ENCODE results near the gene HOXB7. TPM values are rescaled to one million over a fixed set of nuclear protein-coding genes. Genes with fewer than 3 reads are reported as not detected.

Gene HOXB7
- total and polyA plus RNA-seq, 2 experiments from 2014 or later = not detected

DNA sequence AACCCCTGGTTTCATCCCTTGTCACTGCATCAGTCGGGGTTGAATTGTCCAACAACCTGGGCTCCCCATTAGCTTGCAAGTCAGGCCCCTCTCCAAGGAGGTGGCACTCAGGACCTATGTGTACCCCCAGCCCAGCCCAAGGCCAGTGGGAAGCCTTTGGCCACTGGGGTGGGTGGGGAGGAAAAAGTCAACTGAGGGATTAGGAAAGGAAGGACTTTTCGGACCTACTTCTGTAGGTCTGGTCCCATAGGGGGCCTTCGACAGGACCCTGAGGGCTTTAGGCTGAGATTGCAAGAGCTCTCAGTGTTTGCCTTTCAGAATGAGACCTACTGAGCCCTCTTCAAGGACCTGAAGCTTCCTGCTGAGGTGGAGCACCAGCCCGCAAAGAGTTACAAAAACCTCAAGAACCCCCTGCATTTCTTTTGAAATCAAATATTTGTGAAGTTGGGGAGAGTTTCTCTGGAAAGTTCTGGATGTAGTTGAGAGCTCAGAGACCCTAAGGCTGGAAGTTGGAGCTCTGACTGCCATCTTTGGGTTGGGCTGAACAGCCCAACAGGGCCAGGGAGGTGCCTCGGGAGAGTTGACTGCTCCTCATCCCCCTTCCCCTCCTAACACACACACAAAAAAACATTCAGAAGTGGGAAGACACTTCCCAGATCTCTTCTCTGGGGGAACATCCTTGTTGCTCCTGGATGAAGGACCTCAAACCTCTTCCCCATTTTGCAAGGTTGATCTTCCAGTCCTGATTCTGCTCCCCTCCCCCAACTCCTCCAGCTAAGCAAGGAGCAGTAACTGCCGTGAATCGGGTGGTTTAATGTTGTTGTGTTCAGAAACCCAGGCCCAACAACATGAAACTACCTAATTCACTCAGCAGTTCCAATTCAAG is 21.1 kb upstream of the HOXB7 start:
- no peak overlapping the region for H3K27ac Mint-ChIP-seq
- H3K4me3 Mint-ChIP-seq = no peak overlapping the region
- no peak overlapping the region for H2AFZ ChIP-seq
- H3K9me2 ChIP-seq (ENCODE audit: insufficient read depth) = no peaks in the 10 kb centered on the region
- H3K4me1 Mint-ChIP-seq = peaks cover 11% of the 10 kb centered on the region
- ATAC-seq (peak; percentile 7; the same call in 2 of the 3 replicates), DNase-seq (ENCODE audit: low spot score) (peak; percentile 19)
- TF ChIP-seq EZH2 (IDR thresholded peaks at IDR 0.05; ENCODE audit: low read depth, unreplicated experiment) (peak; percentile 92), NANOG (IDR thresholded peaks at IDR 0.05; ENCODE audit: borderline replicate concordance) (no peak)
- peaks cover 32% of the 10 kb centered on the region for H3K4me1 ChIP-seq (ENCODE audit: insufficient read depth)
- peaks cover 3% of the 10 kb centered on the region; the same call in 2 of the 3 replicates for H3K9me3 Mint-ChIP-seq
- peaks cover 77% of the 10 kb centered on the region for H4K20me1 ChIP-seq (replicated peaks; ENCODE audit: insufficient read depth)
- H3K36me3 ChIP-seq (ENCODE audit: insufficient read depth) = no peaks in the 10 kb centered on the region
- H3K27ac ChIP-seq (ENCODE audit: low read depth) = no peak overlapping the region
- H3K4me2 ChIP-seq = 0 out of 2 replicates have a peak overlapping the region, but pooled peaks have one; percentile 26
- peaks cover 100% of the 10 kb centered on the region for H3K27me3 ChIP-seq (ENCODE audit: insufficient read depth)
- H3K27me3 Mint-ChIP-seq (ENCODE audit: insufficient read depth, low read depth, poor library complexity) = peaks cover 100% of the 10 kb centered on the region
- no peaks in the 10 kb centered on the region for H3K36me3 Mint-ChIP-seq (ENCODE audit: low read depth)
- H3F3A ChIP-seq (replicated peaks; ENCODE audit: low read depth) = peaks cover 48% of the 10 kb centered on the region
- no peak overlapping the region for H3K4me3 ChIP-seq
- no peaks in the 10 kb centered on the region for H3K79me2 ChIP-seq (replicated peaks; ENCODE audit: insufficient read depth)

DNA sequence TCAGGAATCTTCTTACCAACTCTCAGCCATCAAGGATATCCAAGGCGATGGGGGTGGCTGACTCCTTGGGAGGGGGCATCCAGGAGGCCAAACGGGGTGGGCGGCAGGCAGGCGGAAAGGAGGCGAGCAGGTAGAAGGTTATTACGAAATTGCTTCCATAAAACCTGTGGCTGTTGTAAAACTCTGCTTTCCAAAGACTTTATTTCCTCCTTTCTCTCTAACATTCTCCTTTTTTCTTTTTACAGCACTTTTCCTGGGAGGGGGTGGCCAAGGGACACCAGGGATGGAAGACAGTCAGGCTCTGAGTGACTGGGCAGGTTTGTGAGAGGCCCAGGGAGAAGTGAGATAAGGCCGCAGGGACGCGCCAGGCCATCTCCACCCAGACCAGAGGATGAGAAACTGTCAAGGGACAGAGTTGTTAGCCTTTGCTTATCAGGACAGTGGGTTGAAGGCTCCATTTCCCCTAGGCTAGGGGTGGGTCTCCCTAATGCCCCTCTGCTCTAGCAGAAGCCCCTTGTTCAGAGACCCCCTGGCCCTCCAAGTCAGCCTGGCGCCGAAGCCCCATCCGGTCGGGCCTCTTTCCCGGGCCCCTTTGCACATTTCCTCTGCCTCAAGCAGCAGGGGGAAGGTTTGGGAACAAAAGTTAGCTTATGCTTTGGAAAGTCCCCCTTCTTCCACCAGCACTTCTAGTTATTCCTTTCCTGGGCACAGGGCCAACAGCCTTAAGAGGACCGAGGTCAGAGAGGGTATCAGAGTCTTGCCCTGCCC is 20.3 kb upstream of the HOXB7 start:
- Histone ChIP-seq H3K4me1 (ENCODE audit: insufficient read depth) (peaks cover 34% of the 10 kb centered on the region), H3K27me3 (ENCODE audit: insufficient read depth) (peaks cover 100% of the 10 kb centered on the region), H3K4me2 (no peak overlapping the region), H3K9me2 (ENCODE audit: insufficient read depth) (no peaks in the 10 kb centered on the region), H3K4me3 (no peak overlapping the region), H2AFZ (no peak overlapping the region), H4K20me1 (replicated peaks; ENCODE audit: insufficient read depth) (peaks cover 75% of the 10 kb centered on the region), H3K27ac (ENCODE audit: low read depth) (no peak overlapping the region), H3K36me3 (ENCODE audit: insufficient read depth) (no peaks in the 10 kb centered on the region), H3K79me2 (replicated peaks; ENCODE audit: insufficient read depth) (no peaks in the 10 kb centered on the region), H3F3A (replicated peaks; ENCODE audit: low read depth) (peaks cover 46% of the 10 kb centered on the region)
- ATAC-seq (no peak), DNase-seq (ENCODE audit: low spot score) (peak; percentile 7)
- Mint-ChIP-seq H3K36me3 (ENCODE audit: low read depth) (no peaks in the 10 kb centered on the region), H3K4me3 (no peak overlapping the region), H3K4me1 (peaks cover 13% of the 10 kb centered on the region), H3K9me3 (no peaks in the 10 kb centered on the region; the same call in 2 of the 3 replicates), H3K27ac (no peak overlapping the region), H3K27me3 (ENCODE audit: insufficient read depth, low read depth, poor library complexity) (peaks cover 100% of the 10 kb centered on the region)
- TF ChIP-seq EZH2 (IDR thresholded peaks at IDR 0.05; ENCODE audit: low read depth, unreplicated experiment) (peak; percentile 78), JUNB (IDR thresholded peaks at IDR 0.05; ENCODE audit: unreplicated experiment) (no peak)

DNA sequence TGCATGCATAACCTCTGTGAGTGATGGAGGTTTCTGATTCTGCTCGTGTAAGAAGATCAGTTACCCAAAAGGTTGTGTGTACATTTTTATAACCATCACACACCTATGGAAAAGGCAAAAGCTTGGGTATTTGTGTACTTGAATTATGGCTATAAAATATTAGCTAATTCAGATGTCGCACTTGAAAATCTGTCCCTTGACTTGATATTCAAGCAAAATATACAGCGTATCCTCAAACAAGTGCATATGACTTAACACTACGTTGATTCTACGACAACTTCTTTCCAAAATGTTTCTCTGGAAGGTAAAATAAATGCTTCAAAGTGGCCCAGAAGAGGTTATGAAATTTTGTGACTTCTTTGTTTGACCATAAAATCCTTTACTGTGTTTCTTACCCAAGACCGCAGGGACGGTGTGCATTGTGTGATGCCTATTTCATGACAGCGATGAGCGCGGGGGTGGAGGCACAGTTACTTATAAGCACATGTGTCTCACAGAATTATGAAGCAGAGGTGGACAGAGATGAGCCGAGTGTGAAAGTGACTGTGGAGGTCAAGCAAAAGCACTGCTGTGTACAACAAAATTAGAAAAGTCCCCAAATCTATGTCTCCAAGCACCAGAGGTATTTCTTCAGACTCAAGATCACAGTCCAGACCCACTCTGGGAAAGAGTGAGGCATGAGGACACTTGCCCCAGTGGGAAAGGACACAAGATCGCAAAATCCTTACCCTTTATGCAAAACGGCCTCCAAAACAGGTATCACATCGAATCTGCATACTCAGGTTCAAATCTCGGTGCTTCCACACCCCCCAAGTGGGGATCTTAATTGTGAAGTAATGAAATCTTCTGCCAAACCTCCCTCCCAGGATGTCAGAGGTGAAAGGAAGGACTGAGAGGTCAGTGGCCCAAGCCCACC is 19.4 kb upstream of the HOXB7 start:
- H3K36me3 Mint-ChIP-seq (ENCODE audit: low read depth) = no peaks in the 10 kb centered on the region
- H3K4me2 ChIP-seq = no peak overlapping the region
- TF ChIP-seq STAT1 (IDR thresholded peaks at IDR 0.05; ENCODE audit: unreplicated experiment) (no peak), EZH2 (IDR thresholded peaks at IDR 0.05; ENCODE audit: low read depth, unreplicated experiment) (peak; percentile 88), ZNF331 (CRISPR knock-in tag; IDR thresholded peaks at IDR 0.05; ENCODE audit: low read depth) (no peak), JUNB (IDR thresholded peaks at IDR 0.05; ENCODE audit: unreplicated experiment) (no peak)
- TF ChIP-seq, protein P1, sequence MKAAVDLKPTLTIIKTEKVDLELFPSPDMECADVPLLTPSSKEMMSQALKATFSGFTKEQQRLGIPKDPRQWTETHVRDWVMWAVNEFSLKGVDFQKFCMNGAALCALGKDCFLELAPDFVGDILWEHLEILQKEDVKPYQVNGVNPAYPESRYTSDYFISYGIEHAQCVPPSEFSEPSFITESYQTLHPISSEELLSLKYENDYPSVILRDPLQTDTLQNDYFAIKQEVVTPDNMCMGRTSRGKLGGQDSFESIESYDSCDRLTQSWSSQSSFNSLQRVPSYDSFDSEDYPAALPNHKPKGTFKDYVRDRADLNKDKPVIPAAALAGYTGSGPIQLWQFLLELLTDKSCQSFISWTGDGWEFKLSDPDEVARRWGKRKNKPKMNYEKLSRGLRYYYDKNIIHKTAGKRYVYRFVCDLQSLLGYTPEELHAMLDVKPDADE (IDR thresholded peaks at IDR 0.05) = no peak
- no peak overlapping the region for H3K4me3 Mint-ChIP-seq
- H3K4me1 Mint-ChIP-seq = peaks cover 13% of the 10 kb centered on the region
- H3K9me2 ChIP-seq (ENCODE audit: insufficient read depth) = no peaks in the 10 kb centered on the region
- ATAC-seq (no peak), DNase-seq (ENCODE audit: low spot score) (no peak)
- no peak overlapping the region for H2AFZ ChIP-seq
- no peaks in the 10 kb centered on the region for H3K79me2 ChIP-seq (replicated peaks; ENCODE audit: insufficient read depth)
- H3K4me1 ChIP-seq (ENCODE audit: insufficient read depth) = peaks cover 34% of the 10 kb centered on the region
- H3K27me3 Mint-ChIP-seq (ENCODE audit: insufficient read depth, low read depth, poor library complexity) = peaks cover 99% of the 10 kb centered on the region
- peaks cover 100% of the 10 kb centered on the region for H3K27me3 ChIP-seq (ENCODE audit: insufficient read depth)
- H3F3A ChIP-seq (replicated peaks; ENCODE audit: low read depth) = peaks cover 44% of the 10 kb centered on the region
- no peaks in the 10 kb centered on the region for H3K36me3 ChIP-seq (ENCODE audit: insufficient read depth)
- H4K20me1 ChIP-seq (replicated peaks; ENCODE audit: insufficient read depth) = peaks cover 67% of the 10 kb centered on the region
- H3K27ac Mint-ChIP-seq = no peak overlapping the region
- no peaks in the 10 kb centered on the region; the same call in 1 of the 3 replicates for H3K9me3 Mint-ChIP-seq
- no peak overlapping the region for H3K4me3 ChIP-seq
- H3K27ac ChIP-seq (ENCODE audit: low read depth) = no peak overlapping the region

Data from GM23338 (cell line).